Small intestine (tissue), 7 donors: ENCODE results near the gene ARHGAP9. TPM values are rescaled to one million over a fixed set of nuclear protein-coding genes. Genes with fewer than 3 reads are reported as not detected.
"Not testable (repeated sequence)": the region's sequence is repeated elsewhere in the genome, so short reads cannot be mapped to it uniquely, and the experiment has no call there.

Experiments used
- DNase-seq, 2 donors: peaks; one replicate each; pipeline versions ENCODE4 v3.0.0 to v3.0.0-alpha.2; 2013
- FAIRE-seq: peaks from 2 replicates; lab custom pipeline; 2012; peaks lifted over from hg19 to GRCh38; lab: Jason Lieb, UNC
- H3K27ac ChIP-seq, 3 donors: one replicate each; pipeline ENCODE4 v1.5.1; 2013; ENCODE audit warnings: low read length in 2 of 3, mild to moderate bottlenecking in 2 of 3, control low read depth in 1 of 3, inconsistent platforms in 1 of 3, low read depth in 1 of 3, moderate library complexity in 1 of 3
- H3K27me3 ChIP-seq, 3 donors: one replicate each; pipeline ENCODE4 v1.6.1; 2013; ENCODE audit warnings: low read length in 3 of 3, inconsistent platforms in 1 of 3; ENCODE audit not compliant: control insufficient read depth in 3 of 3, insufficient read depth in 3 of 3
- H3K36me3 ChIP-seq, 3 donors: one replicate each; pipeline ENCODE4 v1.6.1; 2013; ENCODE audit warnings: low read length in 3 of 3, inconsistent platforms in 1 of 3, low read depth in 1 of 3, mild to moderate bottlenecking in 1 of 3, moderate library complexity in 1 of 3; ENCODE audit not compliant: control insufficient read depth in 3 of 3, insufficient read depth in 2 of 3
- H3K4me1 ChIP-seq, 3 donors: one replicate each; pipeline ENCODE4 v1.6.1; 2013; ENCODE audit warnings: low read length in 2 of 3, inconsistent platforms in 1 of 3, low read depth in 1 of 3, mild to moderate bottlenecking in 1 of 3, moderate library complexity in 1 of 3; ENCODE audit not compliant: control insufficient read depth in 3 of 3, insufficient read depth in 2 of 3
- H3K4me3 ChIP-seq, 3 donors: one replicate each; pipeline ENCODE4 v1.5.1; 2013; ENCODE audit warnings: low read length in 3 of 3, control low read depth in 1 of 3, inconsistent platforms in 1 of 3, low read depth in 1 of 3, mild to moderate bottlenecking in 1 of 3, moderate library complexity in 1 of 3
- H3K9me3 ChIP-seq, 2 donors: one replicate each; pipeline ENCODE4 v1.6.1; 2013; ENCODE audit warnings: low read depth in 1 of 2, low read length in 1 of 2; ENCODE audit not compliant: control insufficient read depth in 2 of 2, insufficient read depth in 1 of 2
- WGBS, 3 donors: extraction: QIAGEN DNeasy Blood & Tissue Kit; methylation state at CpG; one replicate each; pipeline ENCODE4 v1.1.7; 2013; 5-methylcytosine and 5-hydroxymethylcytosine counted together
- polyA plus RNA-seq, 4 donors: library from polyadenylated mRNA; stranded (reverse) in 3 of 4; unstranded in 1 of 4; fragments of 200-250 nt in 3 of 4; fragments of 120-200 nt in 1 of 4; gene quantifications; one replicate each; pipeline versions ENCODE4 v1.2.1 to v1.2.3, GENCODE V29; 2013
- donor health status: healthy with polysubstance abuse.
- donor health status: control.
- donor health status: control.
- donor health status: Bipolar disorder and iron deficiency.
- donor health status: healthy.

ARHGAP9 gene
- polyA plus RNA-seq, 4 donors, result 4.2 to 39.2 (median 9.1) TPM

- not testable (repeated sequence) for H3K36me3 ChIP-seq, FAIRE-seq, DNase-seq, H3K4me1 ChIP-seq, H3K4me3 ChIP-seq, H3K27me3 ChIP-seq, H3K27ac ChIP-seq
- H3K9me3 ChIP-seq, result peaks cover 0 to 11% of the 10 kb centered on the region in 2 donors
- WGBS, 3 donors, result 79 to 85% (median 82%) methylated on average over 6 of the region's 6 CpGs
These were observed 35.3 kb downstream of the ARHGAP9 start for GRCh38 chr12:57444337-57444736.

GRCh38 chr12:57441846-57442427, 37.7 kb downstream of the ARHGAP9 start:
- H3K4me1 ChIP-seq, result no peaks in the 10 kb centered on the region
- no peak for DNase-seq
- no peaks in the 10 kb centered on the region for H3K27me3 ChIP-seq
- H3K36me3 ChIP-seq, result no peaks in the 10 kb centered on the region
- H3K4me3 ChIP-seq, result no peak overlapping the region
- no peak overlapping the region for H3K27ac ChIP-seq
- WGBS, 3 donors, result 37 to 82% (median 55%) methylated on average over 1 of the region's 1 CpG
- FAIRE-seq, result no peak
- peaks cover 0 to 4% of the 10 kb centered on the region in 2 donors for H3K9me3 ChIP-seq

GRCh38 chr12:57441393-57441792, 38.3 kb downstream of the ARHGAP9 start:
- 88 to 96% (median 91%) methylated on average over 2 of the region's 2 CpGs for WGBS, 3 donors
- FAIRE-seq, result not testable (repeated sequence)

GRCh38 chr12:57439762-57440266, 39.9 kb downstream of the ARHGAP9 start:
- FAIRE-seq (no peak), DNase-seq (no peak)
- no peak overlapping the region for H3K4me3 ChIP-seq
- no peak overlapping the region for H3K27ac ChIP-seq
- peaks cover 0 to 4% of the 10 kb centered on the region in 2 donors for H3K9me3 ChIP-seq
- WGBS, 3 donors, result 84 to 87% (median 85%) methylated on average over 4 of the region's 4 CpGs
- no peaks in the 10 kb centered on the region for H3K36me3 ChIP-seq
- H3K27me3 ChIP-seq, result no peaks in the 10 kb centered on the region
- peaks cover 0 to 2% (median 0%) of the 10 kb centered on the region in 3 donors for H3K4me1 ChIP-seq

More at GRCh38 chr12:57441393-57441792, 38.3 kb downstream of the ARHGAP9 start:
- H3K27ac ChIP-seq, H3K4me3 ChIP-seq, H3K9me3 ChIP-seq, DNase-seq, H3K27me3 ChIP-seq, H3K36me3 ChIP-seq, H3K4me1 ChIP-seq: not testable (repeated sequence)

GRCh38 chr12:57438400-57438799, 41.3 kb downstream of the ARHGAP9 start:
- WGBS, 3 donors, result 50 to 70% (median 50%) methylated on average over 1 of the region's 1 CpG
- peaks cover 0 to 4% of the 10 kb centered on the region in 2 donors for H3K9me3 ChIP-seq
- no peak overlapping the region for H3K27ac ChIP-seq
- H3K4me3 ChIP-seq, result no peak overlapping the region
- H3K4me1 ChIP-seq, result peaks cover 0 to 8% (median 0%) of the 10 kb centered on the region in 3 donors
- no peak for FAIRE-seq
- DNase-seq, result no peak
- H3K36me3 ChIP-seq, result no peaks in the 10 kb centered on the region
- H3K27me3 ChIP-seq, result no peaks in the 10 kb centered on the region

GRCh38 chr12:57435293-57435692, 44.4 kb downstream of the ARHGAP9 start:
- Histone ChIP-seq H3K9me3 (no peaks in the 10 kb centered on the region), H3K4me1 (peaks cover 0 to 21% (median 0%) of the 10 kb centered on the region in 3 donors), H3K36me3 (no peaks in the 10 kb centered on the region), H3K4me3 (no peak overlapping the region), H3K27ac (no peak overlapping the region), H3K27me3 (no peaks in the 10 kb centered on the region)
- FAIRE-seq (no peak), DNase-seq (no peak)
- 51 to 71% (median 60%) methylated on average over 4 of the region's 4 CpGs for WGBS, 3 donors

- DNase-seq (no peak), FAIRE-seq (no peak)
- Histone ChIP-seq H3K27me3 (no peaks in the 10 kb centered on the region), H3K4me3 (no peak within 1 kb of the TSS), H3K27ac (no peak within 1 kb of the TSS), H3K4me1 (peaks cover 0 to 22% (median 0%) of the 10 kb centered on the region in 3 donors), H3K9me3 (no peaks in the 10 kb centered on the region), H3K36me3 (no peaks in the 10 kb centered on the region)
- 72 to 74% (median 72%) methylated on average over 8 of the region's 8 CpGs for WGBS, 3 donors
These were observed 45.0 kb downstream of the ARHGAP9 start, which contains the start of gene INHBC for GRCh38 chr12:57434517-57435223. Gene INHBC (plus strand): TSS chr12:57434784. CDS start chr12:57434887, 103 bp downstream.

- no peaks in the 10 kb centered on the region for H3K27me3 ChIP-seq
- no peak for FAIRE-seq
- H3K9me3 ChIP-seq, result no peaks in the 10 kb centered on the region
- DNase-seq, result no peak
- H3K36me3 ChIP-seq, result peaks cover 0 to 2% (median 0%) of the 10 kb centered on the region in 3 donors
- no peak overlapping the region for H3K27ac ChIP-seq
- whole genome bisulfite sequencing, 3 donors, result 77 to 90% (median 81%) methylated on average over 3 of the region's 3 CpGs
- H3K4me1 ChIP-seq, result peaks cover 0 to 26% (median 3%) of the 10 kb centered on the region in 3 donors
- no peak overlapping the region for H3K4me3 ChIP-seq
These were observed 46.3 kb downstream of the ARHGAP9 start for GRCh38 chr12:57433370-57433769.
